H9 (cell line): Measurements from ENCODE around the gene CYFIP1. TPM values are rescaled to one million over a fixed set of nuclear protein-coding genes. Genes with fewer than 3 reads are reported as not detected.
A peak's percentile ranks its signal among the peaks of the same experiment; 100 is the strongest.

Experiments used
- DNase-seq: peaks from one replicate; pipeline ENCODE4 v3.0.0-alpha.2; 2017
- H2AFZ ChIP-seq: one replicate; pipeline ENCODE4 v1.6.1; 2013; ENCODE audit warnings: mild to moderate bottlenecking, low read length, control low read depth, moderate library complexity
- H2AK5ac ChIP-seq: 2 replicates; pipeline ENCODE4 v1.6.1; 2013; ENCODE audit warnings: low read length, control low read depth, mixed read lengths; ENCODE audit not compliant: insufficient read length
- H2BK120ac ChIP-seq: one replicate; pipeline ENCODE4 v1.6.1; 2013; ENCODE audit warnings: low read depth, mild to moderate bottlenecking, low read length, control low read depth, inconsistent platforms; ENCODE audit not compliant: poor library complexity, severe bottlenecking
- H2BK12ac ChIP-seq: 2 replicates; pipeline ENCODE4 v1.6.1; 2013; ENCODE audit warnings: low read length, control low read depth, mixed read lengths, low read depth; ENCODE audit not compliant: insufficient read length
- H2BK15ac ChIP-seq: 2 replicates; pipeline ENCODE4 v1.6.1; 2013; ENCODE audit warnings: low read depth, low read length, control low read depth
- H2BK20ac ChIP-seq: one replicate; pipeline ENCODE4 v1.6.1; 2013; ENCODE audit warnings: low read depth, mild to moderate bottlenecking, low read length, control low read depth, inconsistent platforms; ENCODE audit not compliant: poor library complexity, severe bottlenecking
- H2BK5ac ChIP-seq: 2 replicates; pipeline ENCODE4 v1.6.1; 2013; ENCODE audit warnings: low read length, control low read depth, mixed read lengths; ENCODE audit not compliant: insufficient read length
- H3K14ac ChIP-seq: 2 replicates; pipeline ENCODE4 v1.6.1; 2013; ENCODE audit warnings: low read length, control low read depth; ENCODE audit not compliant: insufficient read depth
- H3K18ac ChIP-seq: 2 replicates; pipeline ENCODE4 v1.6.1; 2013; ENCODE audit warnings: low read depth, mild to moderate bottlenecking, mixed read lengths, low read length, control low read depth; ENCODE audit not compliant: insufficient read length
- H3K23ac ChIP-seq: 2 replicates; pipeline ENCODE4 v1.6.1; 2013; ENCODE audit warnings: low read length, control low read depth, mixed read lengths, low read depth; ENCODE audit not compliant: insufficient read length
- H3K23me2 ChIP-seq: 2 replicates; pipeline ENCODE4 v1.6.1; 2013; ENCODE audit warnings: low read depth, mild to moderate bottlenecking, mixed read lengths, low read length, control low read depth; ENCODE audit not compliant: insufficient read length, poor library complexity, severe bottlenecking
- H3K27ac ChIP-seq: 2 replicates; pipeline ENCODE4 v1.5.1; 2013; ENCODE audit warnings: low read length, control low read depth, mixed read lengths, low read depth; ENCODE audit not compliant: insufficient read length
- H3K27me3 ChIP-seq: 2 replicates; pipeline ENCODE4 v1.6.1; 2013; ENCODE audit warnings: low read length, control low read depth, inconsistent platforms; ENCODE audit not compliant: insufficient read depth
- H3K4ac ChIP-seq: 2 replicates; pipeline ENCODE4 v1.6.1; 2013; ENCODE audit warnings: low read depth, mild to moderate bottlenecking, control low read depth, inconsistent platforms, low read length, moderate library complexity
- H3K4me1 ChIP-seq: 2 replicates; pipeline ENCODE4 v1.6.1; 2013; ENCODE audit warnings: low read length, control low read depth, inconsistent platforms; ENCODE audit not compliant: insufficient read depth
- H3K4me2 ChIP-seq: 2 replicates; pipeline ENCODE4 v1.6.1; 2013; ENCODE audit warnings: low read length, control low read depth, mixed read lengths; ENCODE audit not compliant: insufficient read length, insufficient read depth
- H3K56ac ChIP-seq: 2 replicates; pipeline ENCODE4 v1.6.1; 2013; ENCODE audit warnings: low read depth, mild to moderate bottlenecking, mixed read lengths, low read length, control low read depth; ENCODE audit not compliant: insufficient read length
- H3K79me1 ChIP-seq: 2 replicates; pipeline ENCODE4 v1.6.1; 2013; ENCODE audit warnings: low read depth, mild to moderate bottlenecking, moderate library complexity, low read length, control low read depth, inconsistent platforms; ENCODE audit not compliant: insufficient read depth, poor library complexity, severe bottlenecking
- H3K79me2 ChIP-seq: 2 replicates; pipeline ENCODE4 v1.6.1; 2013; ENCODE audit warnings: low read length, control low read depth, inconsistent platforms; ENCODE audit not compliant: insufficient read depth
- H3K9ac ChIP-seq: 2 replicates; pipeline ENCODE4 v1.6.1; 2013; ENCODE audit warnings: low read length, control low read depth, mixed read lengths; ENCODE audit not compliant: insufficient read length; ENCODE audit errors: extremely low read depth
- H3K9me3 ChIP-seq: one replicate; pipeline ENCODE4 v1.6.1; 2013; ENCODE audit warnings: low read depth, low read length, inconsistent platforms; ENCODE audit not compliant: control insufficient read depth
- H3T11ph ChIP-seq: one replicate; pipeline ENCODE4 v1.6.1; 2013; ENCODE audit warnings: mild to moderate bottlenecking, low read length, control low read depth, inconsistent platforms
- H4K20me1 ChIP-seq: one replicate; pipeline ENCODE4 v1.6.1; 2013; ENCODE audit not compliant: control insufficient read depth, insufficient read length, insufficient read depth
- H4K5ac ChIP-seq: 2 replicates; pipeline ENCODE4 v1.6.1; 2013; ENCODE audit warnings: low read depth, mild to moderate bottlenecking, mixed read lengths, low read length, control low read depth; ENCODE audit not compliant: insufficient read length
- H4K8ac ChIP-seq: replicated peaks from 2 replicates; pipeline ENCODE4 v1.6.1; 2013; ENCODE audit warnings: low read length, control low read depth, mixed read lengths, low read depth; ENCODE audit not compliant: insufficient read length
- H4K91ac ChIP-seq: 2 replicates; pipeline ENCODE4 v1.6.1; 2013; ENCODE audit warnings: low read depth, mild to moderate bottlenecking, moderate library complexity, mixed read lengths, low read length, control low read depth; ENCODE audit not compliant: insufficient read length
- H3K27ac Mint-ChIP-seq, 3 experiments: 2 replicates in 2 of 3; 3 replicates in 1 of 3; pipeline ENCODE4 v1.8.0; 2020 to 2021; ENCODE audit warnings: mixed read lengths in 3 of 3, mild to moderate bottlenecking in 1 of 3, moderate library complexity in 1 of 3
- H3K27me3 Mint-ChIP-seq: 2 replicates; pipeline ENCODE4 v1.8.0; 2021; ENCODE audit warnings: low read depth, mild to moderate bottlenecking, moderate library complexity, mixed read lengths
- H3K36me3 Mint-ChIP-seq, 3 experiments: 2 replicates in 2 of 3; 3 replicates in 1 of 3; pipeline ENCODE4 v1.8.0; 2020 to 2021; ENCODE audit warnings: low read depth in 3 of 3, mixed read lengths in 3 of 3; ENCODE audit not compliant: insufficient read depth in 1 of 3
- H3K4me1 Mint-ChIP-seq, 2 experiments: 2 replicates each; pipeline ENCODE4 v1.8.0; 2020; ENCODE audit warnings: mixed read lengths in 2 of 2
- H3K4me3 Mint-ChIP-seq, 2 experiments: 2 replicates in 1 of 2; 3 replicates in 1 of 2; pipeline ENCODE4 v1.8.0; 2020 to 2021; ENCODE audit warnings: mild to moderate bottlenecking in 2 of 2, mixed read lengths in 2 of 2, moderate library complexity in 1 of 2
- H3K9me3 Mint-ChIP-seq, 2 experiments: 2 replicates in 1 of 2; 3 replicates in 1 of 2; pipeline ENCODE4 v1.8.0; 2020; ENCODE audit warnings: mild to moderate bottlenecking in 2 of 2, mixed read lengths in 2 of 2, moderate library complexity in 1 of 2
- CTCF ChIP-seq: fragments of 200-600 bp; sonication (generic); conservative IDR thresholded peaks from 3 replicates; pipeline ENCODE4 v1.8.0; 2021; ENCODE audit warnings: antibody characterized with exemption, mild to moderate bottlenecking
- WGBS: extraction: QIAGEN DNeasy Blood & Tissue Kit; methylation state at CpG from one replicate; pipeline ENCODE4 v1.1.7; 2013; ENCODE audit warnings: missing lambda C conversion rate, low lambda C conversion rate, mixed read lengths; ENCODE audit not compliant: insufficient read length; ENCODE audit errors: extremely low coverage; 5-methylcytosine and 5-hydroxymethylcytosine counted together
- total RNA-seq: library from RNA; stranded (reverse); gene quantifications from 2 replicates; pipeline ENCODE4 v1.2.1, GENCODE V29; 2021

The CYFIP1 gene
- total RNA-seq, 1 experiment from 2014 or later, result 71.2 TPM

- no peaks in the 10 kb centered on the region for H3K27me3 Mint-ChIP-seq
- no peak overlapping the region for H2BK5ac ChIP-seq
- no peak overlapping the region for H3K14ac ChIP-seq
- DNase-seq, result no peak
- no peaks in the 10 kb centered on the region for H3K27me3 ChIP-seq
- H2BK120ac ChIP-seq, result no peak overlapping the region
- no peak overlapping the region for H3K9ac ChIP-seq
- H3K27ac ChIP-seq, result no peak overlapping the region
- H3K9me3 ChIP-seq, result no peaks in the 10 kb centered on the region
- no peak for TF ChIP-seq CTCF
- no peak overlapping the region for H3T11ph ChIP-seq
- H2AFZ ChIP-seq, result no peak overlapping the region
- H3K4me3 Mint-ChIP-seq, result no peak overlapping the region
- no peak overlapping the region for H3K23ac ChIP-seq
- no peaks in the 10 kb centered on the region for H3K23me2 ChIP-seq
- H4K20me1 ChIP-seq, result no peaks in the 10 kb centered on the region
- H4K91ac ChIP-seq, result no peak overlapping the region
- H2BK12ac ChIP-seq, result no peak overlapping the region
- H3K18ac ChIP-seq, result no peak overlapping the region
- no peaks in the 10 kb centered on the region for H3K9me3 Mint-ChIP-seq
- H2BK20ac ChIP-seq, result no peak overlapping the region
- H3K56ac ChIP-seq, result no peak overlapping the region
- H3K79me1 ChIP-seq, result no peaks in the 10 kb centered on the region
- peak overlapping the region; percentile 29 to 90 (median 39); a peak in 5 of 7 replicates for H3K27ac Mint-ChIP-seq
- no peak overlapping the region for H3K4ac ChIP-seq
- no peak overlapping the region for H2AK5ac ChIP-seq
- no peak overlapping the region for H4K8ac ChIP-seq
- WGBS, result no CpG with 5 or more reads among the region's 36 CpGs
- H4K5ac ChIP-seq, result no peak overlapping the region
- H3K4me1 ChIP-seq, result no peaks in the 10 kb centered on the region
- peaks cover 2 to 3% of the 10 kb centered on the region in 2 experiments; a peak in 1 of 4 replicates for H3K4me1 Mint-ChIP-seq
- H3K79me2 ChIP-seq, result no peaks in the 10 kb centered on the region
- no peak overlapping the region for H2BK15ac ChIP-seq
- H3K36me3 Mint-ChIP-seq, result peaks cover 13 to 44% (median 30%) of the 10 kb centered on the region in 3 experiments; a peak in 6 of 7 replicates
- H3K4me2 ChIP-seq, result no peak overlapping the region
Measured at GRCh38 chr15:22916606-22917350, 63.4 kb downstream of the CYFIP1 start.
